Vagina (tissue), 2 donors: ENCODE data around the gene WDR26.

Experiments
- POLR2A ChIP-seq, 2 donors: fragments of 450-650 bp; IDR thresholded peaks; one replicate each; pipeline ENCODE4 v1.6.1; 2017; ENCODE audit warnings: antibody characterized with exemption in 2 of 2, mild to moderate bottlenecking in 2 of 2, moderate library complexity in 2 of 2
- TF ChIP-seq, protein P1 (sequence below), 3 experiments: fragments of 450-650 bp in 2 of 3; fragments of 200-600 bp in 1 of 3; sonication (generic) in 1 of 3; IDR thresholded peaks; one replicate each; pipeline ENCODE4 v1.5.1; 2017 to 2019; ENCODE audit warnings: antibody characterized with exemption in 3 of 3, mild to moderate bottlenecking in 2 of 3, moderate library complexity in 2 of 3

DNA sequence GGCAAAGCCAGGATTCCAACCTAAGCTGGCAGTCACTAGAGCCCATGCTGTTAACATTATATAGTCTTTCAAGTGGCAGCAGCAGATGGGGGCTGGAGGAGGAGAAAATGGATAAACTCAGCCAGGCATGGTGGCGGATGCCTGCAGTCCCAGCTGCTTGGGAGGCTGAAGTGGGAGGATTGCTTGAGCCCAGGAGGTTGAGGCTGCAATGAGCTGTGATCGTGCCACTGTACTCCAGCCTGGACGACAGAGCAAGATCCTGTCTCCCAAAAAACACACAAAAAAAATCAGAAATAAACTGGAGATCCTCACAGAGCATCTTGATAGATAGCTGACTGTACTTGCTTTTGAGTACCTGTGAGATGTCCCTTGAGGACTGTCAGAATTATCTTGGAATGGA is 13.4 kb upstream of the WDR26 start:
- TF ChIP-seq, protein P1, sequence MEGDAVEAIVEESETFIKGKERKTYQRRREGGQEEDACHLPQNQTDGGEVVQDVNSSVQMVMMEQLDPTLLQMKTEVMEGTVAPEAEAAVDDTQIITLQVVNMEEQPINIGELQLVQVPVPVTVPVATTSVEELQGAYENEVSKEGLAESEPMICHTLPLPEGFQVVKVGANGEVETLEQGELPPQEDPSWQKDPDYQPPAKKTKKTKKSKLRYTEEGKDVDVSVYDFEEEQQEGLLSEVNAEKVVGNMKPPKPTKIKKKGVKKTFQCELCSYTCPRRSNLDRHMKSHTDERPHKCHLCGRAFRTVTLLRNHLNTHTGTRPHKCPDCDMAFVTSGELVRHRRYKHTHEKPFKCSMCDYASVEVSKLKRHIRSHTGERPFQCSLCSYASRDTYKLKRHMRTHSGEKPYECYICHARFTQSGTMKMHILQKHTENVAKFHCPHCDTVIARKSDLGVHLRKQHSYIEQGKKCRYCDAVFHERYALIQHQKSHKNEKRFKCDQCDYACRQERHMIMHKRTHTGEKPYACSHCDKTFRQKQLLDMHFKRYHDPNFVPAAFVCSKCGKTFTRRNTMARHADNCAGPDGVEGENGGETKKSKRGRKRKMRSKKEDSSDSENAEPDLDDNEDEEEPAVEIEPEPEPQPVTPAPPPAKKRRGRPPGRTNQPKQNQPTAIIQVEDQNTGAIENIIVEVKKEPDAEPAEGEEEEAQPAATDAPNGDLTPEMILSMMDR (IDR thresholded peaks at IDR 0.05), result no peak
- no peak for TF ChIP-seq POLR2A (IDR thresholded peaks at IDR 0.05)
